HG03159 (cell line): ENCODE data around the gene DOCK4.

Experiments
- ATAC-seq: cut with Tn5 transposase; IDR thresholded peaks from one replicate; pipeline ENCODE4 v1.9.1; 2021; ENCODE audit warnings: mild to moderate bottlenecking, moderate library complexity; ENCODE audit not compliant: unreplicated experiment

Gene DOCK4

DNA sequence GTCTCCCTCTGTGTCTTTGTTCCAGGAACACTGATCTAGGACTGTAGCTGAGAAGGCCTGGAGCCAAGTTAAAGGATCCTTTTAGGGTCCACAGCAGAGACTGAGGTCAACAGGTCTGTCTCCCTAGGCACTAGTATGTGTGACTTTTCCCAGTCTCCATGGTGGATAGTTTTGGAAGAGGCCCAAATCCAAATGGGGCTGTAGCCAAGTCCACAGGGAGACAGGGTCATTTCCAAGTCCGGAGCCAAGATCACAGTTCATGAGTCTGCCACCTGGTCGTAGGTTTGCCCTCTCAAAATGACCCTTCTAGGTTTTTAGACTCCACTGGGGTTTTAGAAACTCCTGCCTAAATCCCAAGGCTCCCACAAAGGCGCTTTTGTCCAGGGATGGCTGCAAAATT, 17.1 kb upstream of the DOCK4 start:
- no peak for ATAC-seq

- ATAC-seq, result no peak
Measured at GRCh38 chr7:112220877-112221434, 14.8 kb upstream of the DOCK4 start.

DNA sequence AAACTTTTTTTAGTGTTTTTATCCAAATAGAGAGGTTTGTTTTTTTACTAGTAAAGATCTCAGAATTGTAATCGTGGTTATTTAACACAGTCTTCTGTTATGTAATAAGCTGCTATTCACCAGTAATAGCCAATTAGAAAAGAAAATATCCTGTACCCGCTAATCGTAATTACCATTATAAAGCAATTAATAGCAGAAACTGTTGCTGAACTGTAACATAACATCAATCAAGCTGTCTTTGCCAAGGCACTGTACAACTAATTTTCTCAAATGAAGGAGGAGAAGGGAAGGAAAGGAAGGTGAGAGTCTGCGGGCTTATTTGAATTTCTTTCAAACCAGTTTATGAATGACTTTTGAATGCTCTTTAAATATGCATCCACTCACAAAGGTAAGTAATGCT, 9.6 kb upstream of the DOCK4 start:
- ATAC-seq, result no peak

GRCh38 chr7:112214883-112215282, 8.7 kb upstream of the DOCK4 start:
- no peak for ATAC-seq

DNA sequence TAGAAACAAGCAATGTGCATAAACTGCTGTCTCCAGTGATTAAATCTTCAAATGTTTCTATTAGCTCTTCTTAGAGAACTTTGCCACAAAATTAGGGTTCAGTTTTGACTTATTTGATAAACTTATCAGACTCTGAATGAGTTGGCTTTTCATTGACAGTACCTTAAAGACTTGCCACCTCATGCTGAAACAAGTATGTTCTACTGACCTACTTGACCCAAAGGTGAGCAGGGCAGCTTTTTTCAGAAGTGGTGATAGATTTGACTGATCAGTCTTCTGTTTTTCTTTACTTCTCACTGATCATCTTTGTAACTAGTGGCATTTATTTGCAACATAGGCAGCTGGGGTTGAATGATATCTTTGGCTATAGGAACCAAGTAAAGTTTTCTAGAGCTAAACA, 8.1 kb upstream of the DOCK4 start:
- ATAC-seq, result no peak

DNA sequence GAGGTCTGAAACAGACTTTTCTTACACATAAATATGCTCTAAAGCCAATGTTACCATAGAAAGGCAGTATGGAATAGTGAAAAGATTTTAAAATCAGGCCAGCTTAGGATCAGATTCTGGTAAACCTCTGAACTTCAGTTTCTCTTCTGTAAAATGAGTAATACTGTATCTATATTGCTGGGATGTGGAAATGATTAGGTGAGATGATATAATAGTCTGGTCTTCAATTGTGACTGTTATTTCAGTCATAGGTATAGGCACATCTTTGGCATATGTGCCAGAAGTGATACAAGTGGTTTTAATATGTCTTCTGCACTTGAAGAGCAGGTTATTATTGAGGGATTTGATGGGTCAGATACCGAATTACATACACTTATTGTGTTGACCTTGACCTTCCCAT, 7.5 kb upstream of the DOCK4 start:
- no peak for ATAC-seq

- no peak for ATAC-seq
Measured at GRCh38 chr7:112212571-112212970, 6.4 kb upstream of the DOCK4 start.

DNA sequence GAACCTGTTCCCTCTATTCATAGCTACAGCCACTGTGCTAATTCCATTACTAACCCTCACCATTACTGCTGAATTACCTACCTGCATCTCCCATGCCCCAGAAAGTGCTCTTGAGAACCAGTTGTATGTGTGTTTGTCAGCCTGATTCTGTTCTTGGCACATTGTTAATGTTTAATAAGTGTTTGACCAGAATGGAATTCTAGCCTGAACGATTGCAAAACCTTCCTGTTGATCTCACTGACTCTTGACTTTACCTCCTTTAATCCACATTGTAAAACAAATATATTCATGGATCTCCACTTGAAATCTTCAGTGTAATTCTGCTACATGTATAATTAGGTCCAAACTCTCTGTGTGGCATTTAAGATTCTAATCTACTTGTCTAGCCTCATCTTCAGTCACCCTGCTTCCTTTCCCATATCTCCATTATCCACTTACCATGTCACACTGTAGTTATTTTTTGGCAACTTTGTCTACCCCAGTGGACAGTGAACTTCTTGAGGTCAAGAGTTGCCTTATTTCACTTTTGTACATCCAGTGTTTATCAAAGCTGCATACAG, 5.2 kb upstream of the DOCK4 start:
- ATAC-seq, result no peak

- no peak for ATAC-seq
Measured at GRCh38 chr7:112207765-112208164, 1.6 kb upstream of the DOCK4 start.

- ATAC-seq, result no peak
Measured at GRCh38 chr7:112206991-112207592, 893 bp upstream of the DOCK4 start.

GRCh38 chr7:112205343-112206237, 609 bp downstream of the DOCK4 start:
- peak; percentile 13 for ATAC-seq

GRCh38 chr7:112204499-112205342, 1.5 kb downstream of the DOCK4 start:
- ATAC-seq, result no peak

- no peak for ATAC-seq
Measured at GRCh38 chr7:112203365-112203739, 2.8 kb downstream of the DOCK4 start.

DNA sequence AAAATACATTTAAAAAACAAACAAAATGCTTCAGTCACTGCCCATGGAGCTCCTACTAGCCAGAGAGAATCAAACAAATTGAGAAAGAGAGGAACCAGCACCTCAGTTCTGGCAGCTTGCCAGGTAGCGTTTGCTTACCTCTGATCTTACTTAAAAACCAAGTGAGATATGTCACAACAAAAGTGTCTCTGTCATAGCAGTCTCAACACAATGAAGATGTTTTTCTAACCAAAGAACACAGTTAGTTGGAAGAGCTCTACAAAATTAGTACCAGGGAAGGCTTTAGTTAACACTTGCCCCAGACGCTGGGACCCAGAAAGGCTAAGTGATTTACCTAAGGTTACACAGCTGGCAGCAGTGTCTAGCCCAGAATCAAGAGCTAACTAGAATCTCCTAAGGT, 3.4 kb downstream of the DOCK4 start:
- ATAC-seq, result no peak

DNA sequence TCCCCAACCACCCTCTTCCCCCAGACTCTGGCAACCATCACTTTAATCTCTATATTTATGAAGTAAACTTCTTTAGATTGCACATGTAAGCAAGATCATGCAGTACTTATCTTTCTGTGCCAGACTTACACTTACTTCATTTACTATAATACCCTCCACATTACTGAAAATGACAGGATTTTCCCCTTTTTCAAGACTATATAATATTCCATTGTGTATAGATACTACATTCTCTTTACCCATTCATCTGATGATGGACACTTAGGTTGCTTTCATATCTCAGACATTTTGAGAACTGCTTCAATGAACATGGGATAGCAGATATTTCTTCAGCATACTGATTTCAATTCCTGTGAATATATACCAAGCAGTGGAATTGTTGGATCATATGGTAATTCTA, 4.4 kb downstream of the DOCK4 start:
- ATAC-seq, result no peak

DNA sequence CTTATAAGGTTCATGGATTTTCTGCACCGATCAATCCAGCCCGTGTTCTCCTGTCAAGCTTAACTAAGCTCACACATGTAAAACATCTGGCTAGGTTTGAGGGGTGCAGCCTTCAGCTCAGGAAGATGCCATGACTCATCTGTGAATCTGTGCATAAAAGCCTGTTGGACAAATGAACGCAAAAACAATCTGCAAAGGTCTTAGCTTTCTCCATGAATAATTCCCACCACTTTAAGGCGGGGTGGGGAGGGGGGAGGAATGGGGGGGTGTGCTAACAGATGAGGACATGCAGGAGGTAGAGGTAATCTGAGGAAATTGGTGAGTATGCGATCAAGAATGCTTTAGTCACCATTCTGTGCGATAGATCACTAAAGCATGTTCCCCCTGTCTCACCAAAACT, 4.8 kb downstream of the DOCK4 start:
- no peak for ATAC-seq

GRCh38 chr7:112199672-112200071, 6.5 kb downstream of the DOCK4 start:
- no peak for ATAC-seq

- no peak for ATAC-seq
Measured at GRCh38 chr7:112199035-112199655, 7.1 kb downstream of the DOCK4 start.

DNA sequence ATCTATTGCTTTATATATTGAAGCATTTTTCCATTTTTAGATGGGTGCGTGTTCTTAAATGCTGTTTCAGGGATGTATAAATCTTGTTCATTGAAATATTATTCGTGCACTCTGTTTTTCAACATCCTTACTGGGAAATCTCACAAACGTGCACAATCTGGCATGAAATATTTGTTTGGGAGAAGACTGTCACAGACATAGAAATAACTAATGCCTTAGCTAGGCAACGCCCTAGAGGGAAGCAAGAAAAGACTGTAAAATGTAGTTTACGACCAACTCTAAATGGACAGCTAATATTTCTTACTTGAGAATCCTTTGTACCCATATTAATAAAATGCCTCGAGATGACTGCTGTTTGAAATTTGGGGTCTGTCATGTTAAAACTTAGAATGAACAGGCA, 8.9 kb downstream of the DOCK4 start:
- no peak for ATAC-seq

DNA sequence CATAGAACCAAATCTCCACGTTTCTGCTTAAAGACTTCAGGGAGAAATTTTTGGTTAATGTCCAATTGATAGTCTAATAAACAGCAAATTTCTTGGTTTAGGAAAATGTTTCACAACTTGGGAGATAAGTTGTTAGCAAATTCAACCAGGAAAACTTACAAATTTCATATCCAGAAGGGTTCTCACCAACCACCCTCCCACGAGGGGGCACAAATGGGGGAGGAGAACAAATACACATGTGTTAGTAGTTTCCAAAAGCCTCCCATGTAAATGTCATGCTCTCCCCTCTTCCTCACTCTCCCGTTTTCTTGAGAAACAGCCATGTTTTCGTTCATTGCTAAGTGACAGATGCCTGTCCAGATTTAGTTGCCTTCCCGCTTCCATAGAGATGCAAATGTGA, 10.5 kb downstream of the DOCK4 start:
- ATAC-seq, result no peak
